ENCODE data around the gene FES. TPM values are rescaled to one million over a fixed set of nuclear protein-coding genes. Genes with fewer than 3 reads are reported as not detected.

The FES gene
- total RNA-seq, 1 experiment from 2014 or later = 6.7 TPM

GRCh38 chr15:90915216-90915807 is 31.0 kb downstream of the FES start:
- WGBS (ENCODE audit: extremely low coverage, insufficient read length, low lambda C conversion rate) = no CpG with 5 or more reads among the region's 7 CpGs
- TF ChIP-seq, protein P1, sequence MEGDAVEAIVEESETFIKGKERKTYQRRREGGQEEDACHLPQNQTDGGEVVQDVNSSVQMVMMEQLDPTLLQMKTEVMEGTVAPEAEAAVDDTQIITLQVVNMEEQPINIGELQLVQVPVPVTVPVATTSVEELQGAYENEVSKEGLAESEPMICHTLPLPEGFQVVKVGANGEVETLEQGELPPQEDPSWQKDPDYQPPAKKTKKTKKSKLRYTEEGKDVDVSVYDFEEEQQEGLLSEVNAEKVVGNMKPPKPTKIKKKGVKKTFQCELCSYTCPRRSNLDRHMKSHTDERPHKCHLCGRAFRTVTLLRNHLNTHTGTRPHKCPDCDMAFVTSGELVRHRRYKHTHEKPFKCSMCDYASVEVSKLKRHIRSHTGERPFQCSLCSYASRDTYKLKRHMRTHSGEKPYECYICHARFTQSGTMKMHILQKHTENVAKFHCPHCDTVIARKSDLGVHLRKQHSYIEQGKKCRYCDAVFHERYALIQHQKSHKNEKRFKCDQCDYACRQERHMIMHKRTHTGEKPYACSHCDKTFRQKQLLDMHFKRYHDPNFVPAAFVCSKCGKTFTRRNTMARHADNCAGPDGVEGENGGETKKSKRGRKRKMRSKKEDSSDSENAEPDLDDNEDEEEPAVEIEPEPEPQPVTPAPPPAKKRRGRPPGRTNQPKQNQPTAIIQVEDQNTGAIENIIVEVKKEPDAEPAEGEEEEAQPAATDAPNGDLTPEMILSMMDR (conservative IDR thresholded peaks at IDR 0.05) = no peak

More at GRCh38 chr15:90915216-90915807, 31.0 kb downstream of the FES start:
- Mint-ChIP-seq H3K9me3 (no peaks in the 10 kb centered on the region), H3K4me1 (peaks cover 3 to 8% of the 10 kb centered on the region in 2 experiments; a peak in 2 of 4 replicates), H3K4me3 (no peak overlapping the region), H3K36me3 (ENCODE audit: insufficient read depth in 1 of 3, low read depth in 3 of 3) (peaks cover 5 to 61% (median 18%) of the 10 kb centered on the region in 3 experiments; a peak in 6 of 7 replicates), H3K27ac (peak overlapping the region in 1 of 3 experiments; percentile 94; a peak in 3 of 7 replicates), H3K27me3 (ENCODE audit: low read depth) (no peaks in the 10 kb centered on the region)
- Histone ChIP-seq H3K27ac (ENCODE audit: insufficient read length, low read depth, low read length) (no peak overlapping the region), H3K56ac (ENCODE audit: insufficient read length, low read depth, low read length) (no peak overlapping the region), H2BK5ac (ENCODE audit: insufficient read length, low read length) (no peak overlapping the region), H4K91ac (ENCODE audit: insufficient read length, low read depth, low read length) (no peak overlapping the region), H3K79me1 (ENCODE audit: insufficient read depth, low read depth, low read length, poor library complexity, severe bottlenecking) (no peaks in the 10 kb centered on the region), H4K8ac (replicated peaks; ENCODE audit: insufficient read length, low read depth, low read length) (no peak overlapping the region), H2BK120ac (ENCODE audit: low read depth, low read length, poor library complexity, severe bottlenecking) (no peak overlapping the region), H3K27me3 (ENCODE audit: insufficient read depth, low read length) (no peaks in the 10 kb centered on the region), H3K18ac (ENCODE audit: insufficient read length, low read depth, low read length) (no peak overlapping the region), H3K4me2 (ENCODE audit: insufficient read depth, insufficient read length, low read length) (no peak overlapping the region), H3K9me3 (ENCODE audit: control insufficient read depth, low read depth, low read length) (no peaks in the 10 kb centered on the region), H2BK12ac (ENCODE audit: insufficient read length, low read depth, low read length) (no peak overlapping the region), H3K9ac (ENCODE audit: extremely low read depth, insufficient read length, low read length) (no peak overlapping the region), H2BK15ac (ENCODE audit: low read depth, low read length) (no peak overlapping the region), H4K20me1 (ENCODE audit: control insufficient read depth, insufficient read depth, insufficient read length) (no peaks in the 10 kb centered on the region), H2AFZ (ENCODE audit: low read length) (no peak overlapping the region), H3T11ph (ENCODE audit: low read length) (no peak overlapping the region), H3K14ac (ENCODE audit: insufficient read depth, low read length) (no peak overlapping the region), H2AK5ac (ENCODE audit: insufficient read length, low read length) (no peak overlapping the region), H3K79me2 (ENCODE audit: insufficient read depth, low read length) (no peaks in the 10 kb centered on the region), H3K23me2 (ENCODE audit: insufficient read length, low read depth, low read length, poor library complexity, severe bottlenecking) (no peaks in the 10 kb centered on the region), H4K5ac (ENCODE audit: insufficient read length, low read depth, low read length) (no peak overlapping the region), H3K23ac (ENCODE audit: insufficient read length, low read depth, low read length) (no peak overlapping the region), H3K4me1 (ENCODE audit: insufficient read depth, low read length) (no peaks in the 10 kb centered on the region), H2BK20ac (ENCODE audit: low read depth, low read length, poor library complexity, severe bottlenecking) (no peak overlapping the region), H3K4ac (ENCODE audit: low read depth, low read length) (no peak overlapping the region)
- no peak for DNase-seq

All from H9 (cell line).